ENCODE results near the gene GK. TPM values are rescaled to one million over a fixed set of nuclear protein-coding genes. Genes with fewer than 3 reads are reported as not detected.

GK gene
- polyA plus RNA-seq, 2 of the 4 experiments (the other 2 are of a cell fraction): 1.4 to 7.1 TPM

DNA sequence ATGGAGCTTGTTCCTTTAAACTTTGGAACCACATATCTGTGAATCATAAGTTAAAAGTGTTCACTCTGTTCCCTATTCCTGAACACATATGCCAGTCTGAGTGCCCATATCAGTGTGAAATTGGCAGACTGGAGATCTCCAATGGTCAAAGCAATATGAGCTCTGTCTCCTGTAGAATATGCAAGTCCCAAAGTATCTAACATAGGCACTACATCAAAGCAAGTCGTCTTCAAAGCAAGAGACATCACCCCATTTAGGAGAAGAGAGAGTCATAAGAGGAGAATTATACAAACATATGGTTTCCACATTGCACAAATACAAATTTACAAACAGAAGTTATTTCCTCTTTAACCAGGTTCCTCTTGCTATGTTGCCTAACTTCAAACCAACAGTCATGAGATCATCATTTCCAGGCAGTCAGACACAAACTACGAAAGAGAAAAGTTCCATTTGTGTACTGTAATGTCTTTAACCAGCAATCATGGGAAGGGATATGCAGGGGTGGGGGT, 9.9 kb upstream of the GK start:
- WGBS (ENCODE audit: missing lambda C conversion rate): 17% methylated on average over 2 of the region's 2 CpGs
- no peaks in the 10 kb centered on the region for H3K9me3 ChIP-seq
- no peak overlapping the region for H3K4me2 ChIP-seq
- no peak for ATAC-seq
- H3K27ac ChIP-seq: no peak overlapping the region
- H3K4me3 ChIP-seq: no peak overlapping the region
- no peak for FAIRE-seq
- no peak for DNase-seq (ENCODE audit: low read depth in 1 of 2, low spot score in 1 of 2)
- no peaks in the 10 kb centered on the region for H3K4me1 ChIP-seq
- TF ChIP-seq RCOR1 (IDR thresholded peaks at IDR 0.05; ENCODE audit: low read depth, low read length) (no peak), SREBF2 (IDR thresholded peaks at IDR 0.05) (no peak), MYC (IDR thresholded peaks at IDR 0.05; ENCODE audit: borderline replicate concordance, low read length) (no peak), POLR2A (IDR thresholded peaks at IDR 0.05; ENCODE audit: low read length) (no peak), EP300 (IDR thresholded peaks at IDR 0.05) (no peak), NFE2L2 (conservative IDR thresholded peaks at IDR 0.05; ENCODE audit: low read length) (no peak), NPAS2 (CRISPR knock-in tag; IDR thresholded peaks at IDR 0.05; ENCODE audit: borderline replicate concordance) (no peak), CHD2 (IDR thresholded peaks at IDR 0.05; ENCODE audit: low read length, partially characterized antibody) (no peak), MAZ (IDR thresholded peaks at IDR 0.05; ENCODE audit: borderline replicate concordance, low read depth, low read length) (no peak), FOSL2 (IDR thresholded peaks at IDR 0.05) (no peak), FOSL2 (CRISPR knock-in tag; IDR thresholded peaks at IDR 0.05) (no peak), SMC3 (IDR thresholded peaks at IDR 0.05) (no peak), MAFK (IDR thresholded peaks at IDR 0.05; ENCODE audit: partially characterized antibody) (no peak)
- TF ChIP-seq, protein P1, sequence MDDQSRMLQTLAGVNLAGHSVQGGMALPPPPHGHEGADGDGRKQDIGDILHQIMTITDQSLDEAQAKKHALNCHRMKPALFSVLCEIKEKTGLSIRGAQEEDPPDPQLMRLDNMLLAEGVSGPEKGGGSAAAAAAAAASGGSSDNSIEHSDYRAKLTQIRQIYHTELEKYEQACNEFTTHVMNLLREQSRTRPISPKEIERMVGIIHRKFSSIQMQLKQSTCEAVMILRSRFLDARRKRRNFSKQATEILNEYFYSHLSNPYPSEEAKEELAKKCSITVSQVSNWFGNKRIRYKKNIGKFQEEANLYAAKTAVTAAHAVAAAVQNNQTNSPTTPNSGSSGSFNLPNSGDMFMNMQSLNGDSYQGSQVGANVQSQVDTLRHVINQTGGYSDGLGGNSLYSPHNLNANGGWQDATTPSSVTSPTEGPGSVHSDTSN (IDR thresholded peaks at IDR 0.05): no peak
- TF ChIP-seq, protein P2, sequence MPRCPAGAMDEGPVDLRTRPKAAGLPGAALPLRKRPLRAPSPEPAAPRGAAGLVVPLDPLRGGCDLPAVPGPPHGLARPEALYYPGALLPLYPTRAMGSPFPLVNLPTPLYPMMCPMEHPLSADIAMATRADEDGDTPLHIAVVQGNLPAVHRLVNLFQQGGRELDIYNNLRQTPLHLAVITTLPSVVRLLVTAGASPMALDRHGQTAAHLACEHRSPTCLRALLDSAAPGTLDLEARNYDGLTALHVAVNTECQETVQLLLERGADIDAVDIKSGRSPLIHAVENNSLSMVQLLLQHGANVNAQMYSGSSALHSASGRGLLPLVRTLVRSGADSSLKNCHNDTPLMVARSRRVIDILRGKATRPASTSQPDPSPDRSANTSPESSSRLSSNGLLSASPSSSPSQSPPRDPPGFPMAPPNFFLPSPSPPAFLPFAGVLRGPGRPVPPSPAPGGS (IDR thresholded peaks at IDR 0.05): no peak
- TF ChIP-seq, protein P3, sequence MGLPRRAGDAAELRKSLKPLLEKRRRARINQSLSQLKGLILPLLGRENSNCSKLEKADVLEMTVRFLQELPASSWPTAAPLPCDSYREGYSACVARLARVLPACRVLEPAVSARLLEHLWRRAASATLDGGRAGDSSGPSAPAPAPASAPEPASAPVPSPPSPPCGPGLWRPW (IDR thresholded peaks at IDR 0.05): no peak
- TF ChIP-seq, protein P4, sequence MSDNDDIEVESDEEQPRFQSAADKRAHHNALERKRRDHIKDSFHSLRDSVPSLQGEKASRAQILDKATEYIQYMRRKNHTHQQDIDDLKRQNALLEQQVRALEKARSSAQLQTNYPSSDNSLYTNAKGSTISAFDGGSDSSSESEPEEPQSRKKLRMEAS (IDR thresholded peaks at IDR 0.05): no peak
- ChIA-PET POLR2A (no interaction called here), CTCF (no interaction called here)

DNA sequence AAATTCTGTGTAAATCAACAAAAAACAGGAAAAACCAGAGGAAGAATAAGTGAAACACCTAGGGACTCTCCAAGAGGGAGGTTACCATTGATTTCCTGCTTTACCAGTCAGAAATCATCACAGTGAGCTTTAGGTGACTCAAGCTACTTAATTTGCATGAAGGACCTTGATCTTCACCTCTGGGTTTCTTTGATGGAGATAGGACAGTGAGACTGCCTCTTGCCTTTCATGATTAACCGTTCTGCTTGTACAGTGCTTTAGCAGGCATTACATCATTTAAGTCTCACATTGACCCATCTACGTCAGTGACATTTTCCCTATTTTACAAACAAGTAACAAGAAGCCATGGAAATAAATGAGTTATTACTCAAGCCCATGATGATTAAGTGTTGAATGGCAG, 3.4 kb upstream of the GK start:
- ChIA-PET CTCF (no interaction called here), POLR2A (no interaction called here)
- TF ChIP-seq, protein P5, sequence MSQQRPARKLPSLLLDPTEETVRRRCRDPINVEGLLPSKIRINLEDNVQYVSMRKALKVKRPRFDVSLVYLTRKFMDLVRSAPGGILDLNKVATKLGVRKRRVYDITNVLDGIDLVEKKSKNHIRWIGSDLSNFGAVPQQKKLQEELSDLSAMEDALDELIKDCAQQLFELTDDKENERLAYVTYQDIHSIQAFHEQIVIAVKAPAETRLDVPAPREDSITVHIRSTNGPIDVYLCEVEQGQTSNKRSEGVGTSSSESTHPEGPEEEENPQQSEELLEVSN (IDR thresholded peaks at IDR 0.05; ENCODE audit: borderline replicate concordance, low read depth): no peak
- no peak for TF ChIP-seq ZSCAN20 (CRISPR knock-in tag; IDR thresholded peaks at IDR 0.05)
- TF ChIP-seq HEYL (CRISPR knock-in tag; IDR thresholded peaks at IDR 0.05): no peak
- no peak for TF ChIP-seq JUN (IDR thresholded peaks at IDR 0.05)
- no peak for TF ChIP-seq NR3C1 (IDR thresholded peaks at IDR 0.05)
- no peak for TF ChIP-seq NPAS2 (CRISPR knock-in tag; IDR thresholded peaks at IDR 0.05; ENCODE audit: borderline replicate concordance)
- no peak for TF ChIP-seq FOXS1 (CRISPR knock-in tag; IDR thresholded peaks at IDR 0.05)
- TF ChIP-seq HOXA7 (CRISPR knock-in tag; IDR thresholded peaks at IDR 0.05): no peak
- no peak for TF ChIP-seq ZNF302 (CRISPR knock-in tag; IDR thresholded peaks at IDR 0.05)
- TF ChIP-seq CBX8 (IDR thresholded peaks at IDR 0.05): no peak
- TF ChIP-seq EHMT2 (IDR thresholded peaks at IDR 0.05; ENCODE audit: low read depth): no peak
- no peak for TF ChIP-seq MAZ (IDR thresholded peaks at IDR 0.05; ENCODE audit: borderline replicate concordance, low read depth, low read length)
- TF ChIP-seq, protein P6, sequence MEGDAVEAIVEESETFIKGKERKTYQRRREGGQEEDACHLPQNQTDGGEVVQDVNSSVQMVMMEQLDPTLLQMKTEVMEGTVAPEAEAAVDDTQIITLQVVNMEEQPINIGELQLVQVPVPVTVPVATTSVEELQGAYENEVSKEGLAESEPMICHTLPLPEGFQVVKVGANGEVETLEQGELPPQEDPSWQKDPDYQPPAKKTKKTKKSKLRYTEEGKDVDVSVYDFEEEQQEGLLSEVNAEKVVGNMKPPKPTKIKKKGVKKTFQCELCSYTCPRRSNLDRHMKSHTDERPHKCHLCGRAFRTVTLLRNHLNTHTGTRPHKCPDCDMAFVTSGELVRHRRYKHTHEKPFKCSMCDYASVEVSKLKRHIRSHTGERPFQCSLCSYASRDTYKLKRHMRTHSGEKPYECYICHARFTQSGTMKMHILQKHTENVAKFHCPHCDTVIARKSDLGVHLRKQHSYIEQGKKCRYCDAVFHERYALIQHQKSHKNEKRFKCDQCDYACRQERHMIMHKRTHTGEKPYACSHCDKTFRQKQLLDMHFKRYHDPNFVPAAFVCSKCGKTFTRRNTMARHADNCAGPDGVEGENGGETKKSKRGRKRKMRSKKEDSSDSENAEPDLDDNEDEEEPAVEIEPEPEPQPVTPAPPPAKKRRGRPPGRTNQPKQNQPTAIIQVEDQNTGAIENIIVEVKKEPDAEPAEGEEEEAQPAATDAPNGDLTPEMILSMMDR (IDR thresholded peaks at IDR 0.05): no peak
- WGBS (ENCODE audit: missing lambda C conversion rate): 36% methylated on average over 2 of the region's 2 CpGs
- H3K4me1 ChIP-seq: no peaks in the 10 kb centered on the region
- no peak overlapping the region for H3K4me3 ChIP-seq
- no peak overlapping the region for H3K27ac ChIP-seq
- no peak for DNase-seq (ENCODE audit: low read depth in 1 of 2, low spot score in 1 of 2)
- ATAC-seq: no peak
- no peaks in the 10 kb centered on the region for H3K9me3 ChIP-seq
- no peak for FAIRE-seq
- H3K4me2 ChIP-seq: no peak overlapping the region
